DOHH2 (cell line): ENCODE measurements around the gene SDC1.

ENCODE experiments used
- EZH2phosphoT487 ChIP-seq: fragments of 200-600 bp; sonication (generic); IDR thresholded peaks from 2 replicates; pipeline ENCODE4 v1.6.1; 2017; ENCODE audit warnings: borderline replicate concordance, mild to moderate bottlenecking, antibody characterized with exemption, low read length, moderate library complexity, mixed read lengths
- TF ChIP-seq, protein P1 (sequence below): fragments of 200-600 bp; sonication (generic); IDR thresholded peaks from one replicate; pipeline ENCODE4 v1.5.1; 2014; ENCODE audit warnings: antibody characterized with exemption, mild to moderate bottlenecking, low read depth, low read length; ENCODE audit not compliant: poor library complexity, severe bottlenecking

DNA sequence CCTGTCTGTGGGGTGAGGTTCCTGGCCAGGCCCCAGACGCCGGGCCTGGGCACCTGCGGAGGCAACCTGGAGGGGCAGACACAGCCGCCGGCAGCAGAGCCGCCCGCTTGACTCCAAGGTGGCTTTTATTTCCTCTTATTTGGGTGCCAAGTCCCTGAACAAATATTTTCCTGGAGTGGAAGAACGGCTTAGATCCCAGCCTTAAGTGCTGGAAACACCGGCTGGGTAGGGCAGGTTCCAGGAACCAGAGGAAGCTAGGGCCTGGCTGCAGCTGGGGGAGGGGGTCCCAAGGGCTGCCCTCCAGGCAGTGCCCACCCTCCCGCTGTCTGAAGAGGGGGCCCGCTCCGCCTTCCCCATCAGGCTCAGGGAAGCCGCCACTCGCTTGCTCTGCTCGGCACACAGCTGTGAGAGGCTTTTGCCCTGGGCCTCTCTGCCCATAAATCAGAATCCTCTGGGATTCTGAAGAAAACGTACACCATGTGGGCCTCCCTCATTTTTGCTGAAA lies 28.2 kb downstream of the SDC1 start:
- TF ChIP-seq, protein P1, sequence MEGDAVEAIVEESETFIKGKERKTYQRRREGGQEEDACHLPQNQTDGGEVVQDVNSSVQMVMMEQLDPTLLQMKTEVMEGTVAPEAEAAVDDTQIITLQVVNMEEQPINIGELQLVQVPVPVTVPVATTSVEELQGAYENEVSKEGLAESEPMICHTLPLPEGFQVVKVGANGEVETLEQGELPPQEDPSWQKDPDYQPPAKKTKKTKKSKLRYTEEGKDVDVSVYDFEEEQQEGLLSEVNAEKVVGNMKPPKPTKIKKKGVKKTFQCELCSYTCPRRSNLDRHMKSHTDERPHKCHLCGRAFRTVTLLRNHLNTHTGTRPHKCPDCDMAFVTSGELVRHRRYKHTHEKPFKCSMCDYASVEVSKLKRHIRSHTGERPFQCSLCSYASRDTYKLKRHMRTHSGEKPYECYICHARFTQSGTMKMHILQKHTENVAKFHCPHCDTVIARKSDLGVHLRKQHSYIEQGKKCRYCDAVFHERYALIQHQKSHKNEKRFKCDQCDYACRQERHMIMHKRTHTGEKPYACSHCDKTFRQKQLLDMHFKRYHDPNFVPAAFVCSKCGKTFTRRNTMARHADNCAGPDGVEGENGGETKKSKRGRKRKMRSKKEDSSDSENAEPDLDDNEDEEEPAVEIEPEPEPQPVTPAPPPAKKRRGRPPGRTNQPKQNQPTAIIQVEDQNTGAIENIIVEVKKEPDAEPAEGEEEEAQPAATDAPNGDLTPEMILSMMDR, result no peak
- no peak for TF ChIP-seq EZH2phosphoT487
